ENCODE results near the gene ZNF610. TPM values are rescaled to one million over a fixed set of nuclear protein-coding genes. Genes with fewer than 3 reads are reported as not detected.
"Not testable (repeated sequence)": the region's sequence is repeated elsewhere in the genome, so short reads cannot be mapped to it uniquely, and the experiment has no call there.

ZNF610 gene
- 0.98 TPM for total RNA-seq

GRCh38 chr19:52336117-52336790 is at the start of gene ZNF610:
Gene ZNF610, plus strand, starts transcription at chr19:52336243. Its CDS starts 12,930 bp downstream, at chr19:52349173.
- no peaks in the 10 kb centered on the region for H3K27me3 ChIP-seq
- DNase-seq (ENCODE audit: extremely low spot score in 2 of 2) = no peak
- H3K36me3 ChIP-seq = no peaks in the 10 kb centered on the region
- peak within 1 kb of the TSS; percentile 31 for H3K27ac ChIP-seq
- peaks cover 29% of the 10 kb centered on the region for H3K9me3 ChIP-seq
- peak within 1 kb of the TSS; percentile 59 to 68 for H3K4me3 ChIP-seq
- intact Hi-C loops (cut with DNase I) = no loop called here
- TF ChIP-seq POLR2AphosphoS5 (IDR thresholded peaks at IDR 0.05; ENCODE audit: insufficient read depth in 1 of 2, low read depth in 1 of 2) (peak; percentile 79 to 88), CTCF (IDR thresholded peaks at IDR 0.05) (no peak), POLR2A (IDR thresholded peaks at IDR 0.05) (peak in 1 of 2 donors; percentile 2)
- peaks cover 7% of the 10 kb centered on the region for H3K4me1 ChIP-seq

- H3K27me3 ChIP-seq = no peaks in the 10 kb centered on the region
- H3K4me3 ChIP-seq = no peak overlapping the region
- TF ChIP-seq POLR2AphosphoS5 (IDR thresholded peaks at IDR 0.05; ENCODE audit: insufficient read depth in 1 of 2, low read depth in 1 of 2) (no peak), POLR2A (IDR thresholded peaks at IDR 0.05) (no peak), CTCF (IDR thresholded peaks at IDR 0.05) (no peak)
- peaks cover 0 to 73% of the 10 kb centered on the region in 2 donors for H3K36me3 ChIP-seq
- no peak overlapping the region for H3K27ac ChIP-seq
- H3K9me3 ChIP-seq = no peaks in the 10 kb centered on the region
- no peaks in the 10 kb centered on the region for H3K4me1 ChIP-seq
- intact Hi-C loops (cut with DNase I) = no loop called here
- no peak for DNase-seq (ENCODE audit: extremely low spot score in 2 of 2)
Observed at GRCh38 chr19:52286256-52286655, 49.8 kb upstream of the ZNF610 start.

GRCh38 chr19:52291781-52292180 is 44.3 kb upstream of the ZNF610 start:
- no peak for TF ChIP-seq CTCF (IDR thresholded peaks at IDR 0.05)
- TF ChIP-seq POLR2AphosphoS5 (IDR thresholded peaks at IDR 0.05; ENCODE audit: insufficient read depth in 1 of 2, low read depth in 1 of 2) = no peak
- TF ChIP-seq POLR2A (IDR thresholded peaks at IDR 0.05) = no peak
- H3K4me1 ChIP-seq = peaks cover 7% of the 10 kb centered on the region
- no peak for DNase-seq (ENCODE audit: extremely low spot score in 2 of 2)
- intact Hi-C loops (cut with DNase I) = no loop called here
- H3K27me3 ChIP-seq = no peaks in the 10 kb centered on the region
- H3K27ac ChIP-seq = no peak overlapping the region
- peaks cover 0 to 40% of the 10 kb centered on the region in 2 donors for H3K36me3 ChIP-seq
- H3K9me3 ChIP-seq = no peaks in the 10 kb centered on the region
- H3K4me3 ChIP-seq = no peak overlapping the region

- H3K9me3 ChIP-seq; intact Hi-C loops (cut with DNase I): not testable (repeated sequence)
Observed at GRCh38 chr19:52292946-52293345, 43.1 kb upstream of the ZNF610 start.

GRCh38 chr19:52296400-52296772 is 39.7 kb upstream of the ZNF610 start:
- Histone ChIP-seq H3K36me3 (peaks cover 0 to 33% of the 10 kb centered on the region in 2 donors), H3K27me3 (no peaks in the 10 kb centered on the region), H3K9me3 (no peaks in the 10 kb centered on the region), H3K4me1 (peaks cover 14% of the 10 kb centered on the region), H3K27ac (peak overlapping the region; percentile 40), H3K4me3 (peak overlapping the region; percentile 64 to 92)
- intact Hi-C loops (cut with DNase I) = loop anchor here (5.0 kb wide), 1 partner anchor 629 kb away; no protein-coding TSS in a partner anchor
- no peak for DNase-seq (ENCODE audit: extremely low spot score in 2 of 2)
- no peak for TF ChIP-seq POLR2A (IDR thresholded peaks at IDR 0.05)
- TF ChIP-seq CTCF (IDR thresholded peaks at IDR 0.05) = no peak
- TF ChIP-seq POLR2AphosphoS5 (IDR thresholded peaks at IDR 0.05; ENCODE audit: insufficient read depth in 1 of 2, low read depth in 1 of 2) = no peak

More at GRCh38 chr19:52292946-52293345, 43.1 kb upstream of the ZNF610 start:
- not testable (repeated sequence) for H3K27me3 ChIP-seq; H3K4me3 ChIP-seq; DNase-seq (ENCODE audit: extremely low spot score in 2 of 2); H3K27ac ChIP-seq
- peaks cover 0 to 40% of the 10 kb centered on the region in 2 donors for H3K36me3 ChIP-seq
- peaks cover 11% of the 10 kb centered on the region for H3K4me1 ChIP-seq
